Measurements from ENCODE around the gene TMEM243.
"Not testable (repeated sequence)": the region's sequence is repeated elsewhere in the genome, so short reads cannot be mapped to it uniquely, and the experiment has no call there.

TMEM243 gene

DNA sequence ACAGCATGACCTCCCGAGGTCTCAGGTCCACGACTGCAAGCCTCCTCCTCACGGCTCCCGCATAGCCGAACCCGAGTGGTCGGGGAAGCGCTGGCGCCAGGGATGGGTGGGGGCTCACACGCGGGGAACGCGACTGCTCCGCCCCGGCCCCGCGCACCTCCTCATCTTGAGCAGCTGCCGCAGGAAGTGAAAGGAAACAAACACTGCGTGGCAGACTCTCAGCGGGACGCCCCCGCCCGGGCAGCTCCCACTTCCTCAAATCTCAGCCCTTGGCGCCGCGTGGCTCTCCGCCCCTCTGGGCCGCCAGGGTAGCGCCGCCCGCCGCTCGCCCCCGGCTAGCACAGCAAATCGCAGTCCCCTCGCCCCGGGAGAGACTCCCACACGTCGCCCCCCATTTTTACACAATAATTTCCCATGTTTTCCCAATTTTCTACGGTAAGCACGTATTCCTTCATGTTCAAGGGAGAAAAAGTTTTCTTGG is at the start of gene TMEM243:
Gene TMEM243, minus strand, starts transcription at position 188 of the 481 bp plus-strand sequence. CDS start 229 bp downstream, outside the sequence.
- DNase-seq = peak; percentile 83

DNA sequence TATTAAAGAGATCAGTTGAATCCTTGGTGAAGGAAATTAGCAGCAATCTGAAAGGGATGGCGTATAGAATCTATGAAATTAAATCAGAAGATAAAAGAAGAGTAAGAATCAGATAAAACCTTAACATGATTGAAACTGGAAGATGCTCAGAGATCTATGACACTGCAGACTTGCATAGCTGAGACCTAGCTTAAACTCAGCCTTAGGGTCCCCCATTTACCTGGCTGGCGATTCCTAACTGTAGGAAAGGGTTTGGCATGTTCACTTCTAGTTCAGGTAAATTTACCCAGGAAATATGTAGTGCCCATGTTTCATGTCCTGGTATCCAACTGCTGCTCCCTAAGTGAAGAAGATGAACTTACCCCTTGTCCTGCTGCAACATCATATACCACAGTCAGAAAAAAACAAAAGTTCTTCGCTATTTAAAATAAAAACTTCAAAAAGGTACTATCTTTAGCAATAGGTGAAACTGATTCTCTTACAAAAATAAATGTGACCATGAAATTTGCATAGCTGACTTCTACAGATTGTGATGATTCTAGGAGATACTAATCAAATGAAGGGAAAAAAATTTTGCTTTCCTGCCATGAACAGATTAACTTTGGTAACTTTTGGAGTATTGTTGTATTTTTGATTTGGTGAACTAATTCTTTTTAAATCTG is 47.8 kb upstream of the TMEM243 start:
- no peak for DNase-seq

DNA sequence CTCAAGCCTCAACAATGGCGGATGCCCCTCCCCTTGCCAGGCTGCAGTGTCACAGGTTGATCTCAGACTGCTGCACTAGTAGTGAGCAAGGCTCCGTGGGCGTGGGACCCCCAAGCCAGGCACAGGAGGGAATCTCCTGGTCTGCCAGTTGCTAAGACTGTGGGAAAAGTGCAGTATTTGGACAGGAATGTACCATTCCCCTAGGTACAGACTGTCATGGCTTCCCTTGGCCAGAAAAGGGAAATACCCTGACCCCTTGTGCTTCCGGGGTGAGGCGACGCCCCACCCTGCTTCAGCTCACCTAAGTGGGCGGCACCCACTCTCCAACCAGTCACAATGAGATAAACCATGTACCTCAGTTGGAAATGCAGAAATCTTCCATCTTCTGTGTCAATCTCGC is 44.0 kb upstream of the TMEM243 start:
- DNase-seq = no peak

DNA sequence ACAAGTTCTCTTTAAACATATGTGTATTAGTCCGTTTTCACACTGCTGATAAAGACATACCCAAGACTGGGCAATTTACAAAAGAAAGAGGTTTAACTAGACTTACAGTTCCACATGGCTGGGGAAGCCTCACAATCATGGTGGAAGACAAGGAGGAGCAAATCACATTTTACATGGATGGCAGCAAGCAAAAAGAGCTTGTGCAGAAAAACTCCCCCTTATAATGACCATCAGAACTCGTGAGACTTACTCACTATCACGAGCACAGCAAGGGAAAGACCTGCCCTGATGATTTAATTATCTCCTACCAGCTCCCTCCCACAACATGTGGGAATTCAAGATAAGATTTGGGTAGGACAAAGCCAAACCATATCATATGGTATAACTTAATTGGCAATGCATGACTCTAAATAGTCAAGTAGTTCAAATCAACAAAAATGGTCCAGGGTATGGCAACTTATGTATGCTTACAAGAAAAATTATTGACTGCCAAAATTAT is 34.1 kb upstream of the TMEM243 start:
- no peak for DNase-seq

DNA sequence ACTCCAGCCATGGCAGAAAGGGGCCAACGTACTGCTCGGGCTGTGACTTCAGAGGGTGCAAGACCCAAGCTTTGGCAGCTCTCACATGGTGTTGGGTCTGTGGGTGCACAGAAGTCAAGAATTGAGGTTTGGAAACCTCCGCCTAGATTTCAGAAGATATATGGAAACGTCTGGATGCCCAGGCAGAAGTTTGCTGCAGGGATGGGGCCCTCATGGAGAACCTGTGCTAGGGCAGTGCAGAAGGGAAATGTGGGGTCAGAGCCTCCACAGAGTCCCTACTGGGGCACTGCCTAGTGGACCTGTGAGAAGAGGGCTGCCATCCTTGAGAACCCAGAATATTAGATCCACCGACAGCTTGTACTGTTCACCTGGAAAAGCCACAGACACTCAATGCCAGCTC is 26.1 kb upstream of the TMEM243 start:
- DNase-seq = not testable (repeated sequence)

DNA sequence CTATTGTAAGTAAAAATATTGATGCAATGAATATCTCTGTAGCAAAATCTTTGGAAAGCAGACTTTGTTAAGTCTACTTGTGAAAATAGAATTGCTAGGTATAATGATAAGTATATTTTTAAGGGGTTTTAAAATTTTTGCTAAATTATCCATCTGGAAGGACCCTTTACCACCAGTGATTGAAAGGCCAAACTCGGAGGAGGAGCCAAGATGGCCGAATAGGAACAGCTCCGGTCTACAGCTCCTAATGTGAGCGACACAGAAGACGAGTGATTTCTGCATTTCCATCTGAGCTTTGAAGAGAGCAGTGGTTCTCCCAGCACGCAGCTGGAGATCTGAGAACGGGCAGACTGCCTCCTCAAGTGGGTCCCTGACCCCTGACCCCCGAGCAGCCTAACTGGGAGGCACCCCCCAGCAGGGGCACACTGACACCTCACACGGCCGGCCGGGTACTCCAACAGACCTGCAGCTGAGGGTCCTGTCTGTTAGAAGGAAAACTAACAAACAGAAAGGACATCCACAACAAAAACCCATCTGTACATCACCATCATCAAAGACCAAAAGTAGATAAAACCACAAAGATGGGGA is 19.0 kb upstream of the TMEM243 start:
- not testable (repeated sequence) for DNase-seq

DNA sequence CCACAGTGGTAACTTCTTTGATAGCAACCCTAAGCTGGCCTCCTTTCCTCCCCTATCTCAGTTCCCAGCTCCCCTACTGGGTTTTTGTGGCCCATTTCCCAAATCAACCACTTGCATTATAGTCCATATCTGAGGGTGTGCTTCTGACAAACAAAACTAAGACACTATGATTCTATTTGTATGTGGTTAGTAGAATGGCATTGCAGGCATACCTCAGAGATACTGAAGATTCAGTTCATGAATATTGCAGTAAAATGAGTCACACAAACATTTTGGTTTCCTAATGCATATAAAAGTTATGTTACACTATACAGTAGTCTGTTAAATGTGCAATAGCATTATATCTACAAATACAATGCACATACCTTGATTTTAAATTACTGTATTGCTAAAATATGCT is 15.4 kb upstream of the TMEM243 start:
- DNase-seq = no peak

- DNase-seq = no peak
Observed at GRCh38 chr7:87231711-87232110, 12.2 kb upstream of the TMEM243 start.

- DNase-seq = no peak
Observed at GRCh38 chr7:87231258-87231657, 11.7 kb upstream of the TMEM243 start.

DNA sequence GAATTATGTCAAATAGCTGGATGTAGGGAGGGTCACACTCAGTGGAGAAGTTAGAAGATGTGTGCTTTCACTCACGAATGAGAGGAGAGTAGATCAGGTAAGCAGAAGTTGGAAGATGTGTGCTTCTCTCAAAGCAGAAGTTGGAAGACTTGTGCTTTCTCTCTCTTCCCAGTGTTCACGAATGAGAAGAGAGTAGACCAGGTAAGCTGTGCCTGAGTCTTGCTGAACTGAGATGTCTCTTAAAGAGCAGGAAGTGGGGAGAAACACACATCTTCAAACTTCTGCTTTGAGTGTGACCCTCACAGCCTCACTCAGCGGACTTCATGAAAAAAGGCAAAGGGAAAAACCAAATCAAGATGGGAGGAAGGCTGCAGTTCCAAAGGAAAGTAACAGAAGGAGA is 7.0 kb upstream of the TMEM243 start:
- no peak for DNase-seq

- no peak for DNase-seq
Observed at GRCh38 chr7:87225696-87226095, 6.2 kb upstream of the TMEM243 start.

DNA sequence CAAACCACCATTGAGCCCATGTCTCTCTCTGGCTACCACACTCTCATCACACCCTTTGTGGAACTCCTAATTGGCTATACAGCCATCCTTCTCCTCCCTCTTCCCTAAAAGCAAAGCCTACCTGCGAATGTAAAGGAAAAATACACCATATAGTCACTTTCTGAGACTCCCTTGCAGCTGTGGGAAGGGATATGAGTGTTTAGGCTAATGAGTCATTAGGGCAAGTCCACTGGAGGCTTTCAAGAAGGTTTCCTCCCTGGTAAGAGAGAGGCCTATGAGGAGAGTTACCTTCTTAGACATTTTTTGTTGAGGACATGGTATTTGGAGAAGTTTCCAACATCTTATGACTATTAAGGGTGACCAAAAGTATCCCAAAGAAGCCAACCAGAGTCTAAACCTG is 4.1 kb upstream of the TMEM243 start:
- no peak for DNase-seq

DNA sequence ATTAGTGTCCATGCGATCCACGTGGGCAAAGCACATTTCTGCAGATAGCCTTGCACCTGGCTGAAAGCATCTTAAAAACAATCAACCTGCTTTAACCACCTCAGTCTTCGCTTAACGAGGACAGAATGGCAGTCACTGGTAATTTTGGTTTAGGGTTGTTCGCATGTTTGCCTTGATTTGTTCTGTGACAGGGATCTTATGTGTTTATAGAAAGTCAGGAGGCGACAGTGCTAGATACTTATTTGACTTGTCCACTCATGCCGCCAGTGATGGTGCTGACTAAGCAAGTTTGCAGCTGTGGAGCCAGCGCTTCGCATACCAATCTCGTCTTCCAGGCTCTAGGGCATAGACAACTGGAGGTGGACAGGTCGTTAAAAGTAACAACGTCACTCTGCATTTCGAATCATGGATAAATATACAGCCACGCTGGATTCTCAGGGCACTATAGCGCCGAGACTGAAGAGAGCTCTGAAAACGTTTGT is 1.2 kb upstream of the TMEM243 start:
- DNase-seq = peak; percentile 62

- peak; percentile 91 for DNase-seq
Observed at GRCh38 chr7:87220026-87220733, 648 bp upstream of the TMEM243 start.

GRCh38 chr7:87218796-87219544 is 562 bp downstream of the TMEM243 start:
- DNase-seq = peak; percentile 87

- DNase-seq = no peak
Observed at GRCh38 chr7:87217983-87218653, 1.4 kb downstream of the TMEM243 start.

GRCh38 chr7:87216701-87217508 is 2.6 kb downstream of the TMEM243 start:
- DNase-seq = no peak

- no peak for DNase-seq
Observed at GRCh38 chr7:87215046-87215445, 4.5 kb downstream of the TMEM243 start.

DNA sequence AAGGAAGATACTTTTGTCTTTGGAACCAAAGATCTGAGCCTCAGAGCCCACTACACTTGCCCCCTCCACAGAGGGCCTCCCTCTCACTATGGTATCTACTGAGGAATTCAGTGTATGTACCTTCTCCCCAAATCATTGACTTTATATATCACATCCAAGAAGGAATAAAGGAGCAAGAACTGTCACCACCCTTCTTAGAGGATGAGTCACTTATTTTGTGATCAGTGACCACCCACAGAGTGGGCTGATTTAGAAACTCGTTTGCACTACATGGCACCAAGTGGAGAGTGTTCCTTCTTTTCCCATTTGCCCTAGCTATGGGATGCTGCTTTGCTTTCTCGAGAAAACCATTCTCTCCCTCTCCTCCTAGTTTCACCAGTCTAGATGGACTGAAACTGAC is 5.7 kb downstream of the TMEM243 start:
- no peak for DNase-seq

DNA sequence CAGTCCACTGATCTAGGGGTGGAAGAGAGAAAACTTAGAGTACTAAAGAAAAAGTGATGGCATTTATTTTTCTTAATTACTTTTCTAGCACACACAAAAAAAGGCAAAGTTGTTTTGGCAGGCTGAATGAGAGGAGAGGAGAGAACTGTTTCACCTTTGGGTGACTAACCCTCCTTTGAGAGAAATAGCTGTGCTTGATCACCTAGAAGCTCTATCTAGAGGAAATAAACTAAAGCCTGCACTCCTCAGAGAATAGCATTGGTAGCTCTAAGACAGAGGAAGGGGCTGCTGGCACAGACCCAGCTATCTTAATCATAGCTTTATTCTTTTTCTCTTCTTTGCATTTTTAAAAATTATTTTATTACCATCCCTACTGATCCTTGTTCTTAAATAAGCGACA is 6.3 kb downstream of the TMEM243 start:
- DNase-seq = no peak

GRCh38 chr7:87212498-87212897 is 7.0 kb downstream of the TMEM243 start:
- DNase-seq = no peak

DNA sequence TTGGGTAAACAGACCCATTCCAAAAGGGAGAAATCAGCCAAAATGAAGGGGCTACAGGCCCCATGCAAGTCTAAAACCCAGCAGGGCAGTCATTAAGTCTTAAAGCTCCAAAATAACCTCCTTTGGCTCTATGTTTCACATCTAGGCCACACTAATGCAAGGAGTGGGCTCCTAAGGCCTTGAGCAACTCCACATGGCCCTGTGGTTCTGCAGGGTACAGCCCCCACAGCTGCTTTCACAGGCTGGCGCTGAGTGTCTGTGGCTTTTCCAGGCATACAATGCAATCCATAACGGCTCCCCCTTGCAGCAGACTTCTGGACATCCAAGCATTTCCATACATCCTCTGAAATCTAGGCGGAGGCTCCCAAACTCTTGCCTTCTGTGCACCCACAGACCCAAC is 9.0 kb downstream of the TMEM243 start:
- no peak for DNase-seq
